ENCODE data around the gene SELENOK. TPM values are rescaled to one million over a fixed set of nuclear protein-coding genes. Genes with fewer than 3 reads are reported as not detected.
A peak's percentile ranks its signal among the peaks of the same experiment; 100 is the strongest.

Gene SELENOK
- total RNA-seq, 2 donors from 2014 or later = 14.5 to 36.1 TPM

GRCh38 chr3:53841296-53841695, 50.4 kb downstream of the SELENOK start:
- WGBS, 2 donors = 26 to 30% methylated on average over 5 of the region's 5 CpGs
- Histone ChIP-seq H3K36me3 (replicated peaks in 1 of 2; ENCODE audit: insufficient read depth in 1 of 2, low read depth in 2 of 2) (peaks cover 0 to 3% of the 10 kb centered on the region in 2 donors), H3K4me3 (no peak overlapping the region), H3K27ac (peak overlapping the region; percentile 64 to 99 (median 94)), H3K9me3 (no peaks in the 10 kb centered on the region), H3K27me3 (no peaks in the 10 kb centered on the region), H3K4me1 (peaks cover 51% of the 10 kb centered on the region)
- ATAC-seq (no peak), DNase-seq (peak; percentile 43 to 65 (median 62))
- TF ChIP-seq POLR2A (IDR thresholded peaks at IDR 0.05) = no peak
- peak in 5 of 7 experiments; percentile 15 to 41 (median 36) for TF ChIP-seq CTCF (IDR thresholded peaks at IDR 0.05)
- intact Hi-C loops (cut with DNase I) = no loop called here

GRCh38 chr3:53837331-53837730, 54.3 kb downstream of the SELENOK start:
- peaks cover 37% of the 10 kb centered on the region for H3K4me1 ChIP-seq
- TF ChIP-seq POLR2A (IDR thresholded peaks at IDR 0.05) (no peak), CTCF (IDR thresholded peaks at IDR 0.05) (no peak)
- H3K4me3 ChIP-seq = no peak overlapping the region
- ATAC-seq (no peak), DNase-seq (no peak)
- H3K27me3 ChIP-seq = no peaks in the 10 kb centered on the region
- H3K9me3 ChIP-seq = no peaks in the 10 kb centered on the region
- intact Hi-C loops (cut with DNase I) = no loop called here
- WGBS, 2 donors = 79 to 95% methylated on average over 2 to 10 of the region's 10 CpGs
- H3K27ac ChIP-seq = no peak overlapping the region
- H3K36me3 ChIP-seq (replicated peaks in 1 of 2; ENCODE audit: insufficient read depth in 1 of 2, low read depth in 2 of 2) = peaks cover 0 to 3% of the 10 kb centered on the region in 2 donors

- Histone ChIP-seq H3K36me3 (replicated peaks in 1 of 2; ENCODE audit: insufficient read depth in 1 of 2, low read depth in 2 of 2) (peaks cover 0 to 3% of the 10 kb centered on the region in 2 donors), H3K27me3 (no peaks in the 10 kb centered on the region), H3K4me3 (no peak overlapping the region), H3K27ac (no peak overlapping the region), H3K4me1 (peaks cover 27% of the 10 kb centered on the region), H3K9me3 (no peaks in the 10 kb centered on the region)
- WGBS, 2 donors = 92 to 94% methylated on average over 7 to 9 of the region's 9 CpGs
- DNase-seq (no peak), ATAC-seq (no peak)
- TF ChIP-seq CTCF (IDR thresholded peaks at IDR 0.05) (no peak), POLR2A (IDR thresholded peaks at IDR 0.05) (no peak)
- intact Hi-C loops (cut with DNase I) = no loop called here
Measured at GRCh38 chr3:53836084-53836872, 55.4 kb downstream of the SELENOK start.

- ATAC-seq = no peak
- H3K4me3 ChIP-seq = no peak overlapping the region
- peaks cover 18% of the 10 kb centered on the region for H3K4me1 ChIP-seq
- H3K27me3 ChIP-seq = no peaks in the 10 kb centered on the region
- WGBS, 2 donors = 30% methylated on average over 1 of the region's 1 CpG
- TF ChIP-seq POLR2A (IDR thresholded peaks at IDR 0.05) (no peak), CTCF (IDR thresholded peaks at IDR 0.05) (no peak)
- peak in 1 of 4 donors; percentile 38 for DNase-seq
- no peak overlapping the region for H3K27ac ChIP-seq
- H3K9me3 ChIP-seq = no peaks in the 10 kb centered on the region
- intact Hi-C loops (cut with DNase I) = no loop called here
- peaks cover 0 to 3% of the 10 kb centered on the region in 2 donors for H3K36me3 ChIP-seq (replicated peaks in 1 of 2; ENCODE audit: insufficient read depth in 1 of 2, low read depth in 2 of 2)
Measured at GRCh38 chr3:53835257-53835656, 56.4 kb downstream of the SELENOK start.

Measured in body of pancreas (tissue), 4 donors.